NCI-H1417 treated with DMSO at 0.1 percent for 48 hours (cell line): ENCODE measurements around the gene R3HDM4.

ENCODE experiments used
- DNase-seq: peaks from one replicate; lab custom pipeline; 2025; lab: John Stamatoyannopoulos, UW

R3HDM4 gene

GRCh38 chr19:873561-874041 lies 39.4 kb downstream of the R3HDM4 start:
- DNase-seq = no peak

GRCh38 chr19:873084-873483 lies 39.9 kb downstream of the R3HDM4 start:
- no peak for DNase-seq

GRCh38 chr19:872266-872951 lies 40.6 kb downstream of the R3HDM4 start:
- DNase-seq = no peak

DNA sequence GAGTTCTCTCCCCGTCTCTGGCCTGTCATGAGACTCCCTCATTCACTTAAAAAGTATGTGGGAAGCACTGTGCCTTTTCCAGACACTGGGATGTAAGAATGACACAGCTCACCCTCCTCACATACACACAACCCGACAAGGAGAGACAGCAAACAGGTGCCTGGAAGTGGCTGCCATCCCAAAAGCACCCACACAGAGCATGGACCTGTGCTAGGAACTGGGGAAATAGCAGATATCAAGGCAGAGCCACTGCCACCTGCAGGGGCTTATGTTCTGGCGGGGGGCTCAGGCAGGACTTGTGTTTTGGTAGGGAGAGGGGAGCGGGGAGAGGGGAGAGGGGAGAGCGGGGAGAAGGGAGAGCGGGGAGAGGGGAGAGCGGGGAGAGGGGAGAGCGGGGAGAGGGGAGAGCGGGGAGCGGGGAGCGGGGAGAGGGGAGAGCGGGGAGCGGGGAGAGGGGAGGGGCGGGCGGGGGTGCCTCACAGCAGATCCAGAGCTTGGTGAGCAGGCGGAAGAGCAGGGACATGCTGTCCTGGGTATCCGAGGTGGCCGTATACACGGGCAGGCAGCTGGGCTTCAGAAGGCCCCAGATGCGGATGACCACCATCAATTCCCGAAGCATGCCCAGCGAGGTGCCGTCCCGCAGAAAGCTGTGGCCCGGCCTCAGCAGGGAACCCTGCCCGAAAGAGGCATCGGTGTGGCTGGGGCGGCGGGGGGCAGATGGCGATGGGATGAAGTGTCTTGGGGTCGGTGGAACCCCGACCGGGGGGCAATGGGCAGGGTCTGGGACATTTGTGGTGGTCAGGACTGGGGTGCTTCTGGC lies 41.4 kb downstream of the R3HDM4 start:
- no peak for DNase-seq

DNA sequence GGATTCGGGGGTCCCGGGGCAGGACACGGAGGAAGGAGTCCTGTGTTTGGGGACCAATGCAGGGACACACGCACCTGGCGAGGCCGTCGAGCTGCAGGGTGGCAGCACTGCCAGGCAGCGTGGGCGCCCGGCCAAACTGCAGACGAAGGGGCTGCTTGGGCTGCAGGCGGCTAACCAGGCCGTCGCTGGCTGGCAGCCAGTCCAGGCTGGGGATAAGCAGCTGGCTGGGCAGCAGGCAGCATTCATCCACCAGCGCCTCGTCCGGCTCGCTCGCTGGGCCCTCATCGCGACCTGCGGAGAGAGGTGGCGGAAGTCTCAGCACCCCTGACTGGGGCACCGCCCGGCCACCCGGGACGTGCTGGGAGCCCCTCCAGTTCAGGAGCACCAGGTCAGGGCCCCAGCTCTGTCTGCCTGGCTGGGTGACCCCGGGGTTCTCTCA lies 42.0 kb downstream of the R3HDM4 start:
- no peak for DNase-seq

DNA sequence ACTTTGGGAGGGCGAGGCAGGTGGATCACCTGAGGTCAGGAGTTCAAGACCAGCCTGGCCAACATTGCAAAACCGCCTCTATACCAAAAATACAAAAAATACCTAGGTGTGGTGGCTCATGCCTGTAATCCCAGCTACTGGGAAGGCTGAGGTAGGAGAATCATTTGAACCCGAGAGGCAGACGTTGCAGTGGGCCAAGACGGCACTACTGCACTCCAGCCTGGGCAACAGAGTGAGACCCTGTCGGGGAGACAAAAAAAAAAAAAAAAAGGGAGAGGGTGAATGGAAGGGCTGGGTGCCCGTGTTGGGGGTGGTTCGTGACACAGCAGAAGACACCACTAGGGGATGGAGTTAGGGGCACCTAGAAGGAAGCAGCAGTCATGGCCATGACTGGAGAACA lies 42.7 kb downstream of the R3HDM4 start:
- DNase-seq = no peak

- no peak for DNase-seq
Observed at GRCh38 chr19:869245-870177, 43.5 kb downstream of the R3HDM4 start.

DNA sequence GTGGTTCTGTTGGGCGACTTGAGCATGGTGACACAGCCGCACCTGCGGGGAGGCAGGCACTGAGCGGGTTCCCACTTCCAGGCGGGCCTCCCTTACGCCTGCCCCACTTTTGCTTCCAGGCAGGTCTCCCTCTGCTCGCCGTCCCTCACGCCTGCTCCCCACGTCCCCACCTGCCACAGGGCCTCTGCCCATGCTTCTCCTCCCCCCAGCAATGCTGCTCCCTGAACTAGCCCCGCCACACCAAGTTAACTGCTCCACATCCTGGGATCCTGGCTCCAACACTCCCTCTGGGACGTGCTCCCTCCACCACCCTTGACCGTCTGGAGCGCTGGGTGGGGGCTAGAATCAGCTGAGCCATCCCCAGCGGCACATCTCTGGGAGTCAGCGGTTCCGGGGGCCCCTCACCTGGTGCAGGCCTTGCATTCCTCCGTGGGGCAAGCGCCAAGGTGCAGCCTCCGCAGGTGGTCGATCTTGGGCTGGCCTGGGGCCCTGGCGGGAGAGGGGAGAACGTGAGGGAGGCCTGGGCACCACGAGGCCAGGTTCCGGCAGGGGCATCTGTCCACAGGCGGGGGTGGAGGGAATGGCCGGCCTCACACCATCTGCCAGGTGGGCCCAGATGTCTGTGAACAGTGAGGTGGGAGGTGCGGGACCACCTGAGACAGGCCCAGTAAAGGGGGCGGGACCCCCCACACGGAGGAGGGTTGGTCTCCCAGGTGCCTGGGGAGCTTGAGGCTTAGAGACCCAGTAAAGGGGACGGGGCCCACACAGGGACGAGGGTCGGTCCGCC lies 44.4 kb downstream of the R3HDM4 start:
- no peak for DNase-seq

- no peak for DNase-seq
Observed at GRCh38 chr19:867855-868457, 45.1 kb downstream of the R3HDM4 start.

DNA sequence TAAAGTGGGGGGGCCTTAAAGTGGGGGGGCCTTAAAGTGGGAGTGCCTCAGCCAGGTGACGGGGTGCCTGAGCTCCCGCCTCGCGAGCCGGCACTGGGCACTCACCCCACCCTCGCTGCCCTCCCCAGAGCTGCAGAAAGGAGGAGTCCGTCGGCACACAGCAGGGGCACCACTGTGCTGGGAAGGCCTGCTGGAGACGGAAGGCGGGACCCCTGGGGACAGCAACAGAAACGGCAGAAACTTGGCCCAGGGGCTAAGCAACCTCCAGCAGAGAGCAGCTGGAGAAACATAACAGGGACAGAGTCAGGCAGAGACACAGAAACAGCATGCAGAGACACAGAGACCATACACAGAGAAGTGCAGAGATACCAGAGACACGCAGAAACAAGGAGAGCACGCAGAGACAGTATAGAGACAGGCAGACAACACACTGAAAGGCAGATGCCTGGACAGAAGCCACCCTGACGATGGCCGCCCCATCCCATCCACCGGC lies 45.7 kb downstream of the R3HDM4 start:
- DNase-seq = no peak

GRCh38 chr19:866769-867300 lies 46.2 kb downstream of the R3HDM4 start:
- no peak for DNase-seq

DNA sequence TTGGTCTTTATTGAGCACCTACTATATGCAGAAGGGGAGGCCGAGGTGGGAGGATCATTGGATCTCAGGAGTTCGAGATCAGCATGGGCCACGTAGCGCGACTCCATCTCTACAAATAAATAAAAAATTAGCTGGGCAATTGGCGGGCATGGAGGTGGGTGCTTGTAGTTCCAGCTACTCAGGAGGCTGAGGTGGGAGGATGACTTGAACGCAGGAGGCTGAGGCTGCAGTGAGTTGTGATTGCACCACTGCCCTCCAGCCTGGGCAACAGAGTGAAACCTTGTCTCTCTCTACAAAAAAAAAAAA lies 49.8 kb downstream of the R3HDM4 start:
- DNase-seq = no peak

DNA sequence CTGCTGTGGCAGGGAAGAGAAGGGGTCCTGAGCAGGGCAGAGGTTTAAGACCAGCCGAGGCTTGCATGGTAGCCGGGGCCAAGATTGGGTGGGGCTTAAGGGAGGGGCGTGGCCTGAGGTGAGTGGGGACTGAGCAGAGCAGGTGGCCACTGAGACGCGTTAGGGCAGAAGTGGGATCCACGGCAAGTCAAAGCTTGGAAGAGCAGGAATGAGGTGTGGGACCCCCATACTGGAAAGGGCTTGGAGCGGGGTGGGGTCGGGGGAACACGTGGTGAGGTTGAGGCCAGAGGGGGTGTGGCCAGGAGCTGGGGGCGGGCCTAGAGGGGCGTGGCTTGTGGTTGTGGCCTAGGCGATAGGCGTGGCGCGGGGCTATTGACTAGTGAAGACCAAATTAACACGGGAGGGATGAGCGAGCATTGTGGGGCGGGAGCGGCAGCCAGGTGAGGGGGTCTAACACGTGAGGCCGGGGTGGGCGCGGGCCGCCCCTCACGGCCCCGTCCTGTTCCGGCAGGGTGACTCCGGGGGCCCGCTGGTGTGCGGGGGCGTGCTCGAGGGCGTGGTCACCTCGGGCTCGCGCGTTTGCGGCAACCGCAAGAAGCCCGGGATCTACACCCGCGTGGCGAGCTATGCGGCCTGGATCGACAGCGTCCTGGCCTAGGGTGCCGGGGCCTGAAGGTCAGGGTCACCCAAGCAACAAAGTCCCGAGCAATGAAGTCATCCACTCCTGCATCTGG lies 50.3 kb downstream of the R3HDM4 start:
- DNase-seq = no peak

DNA sequence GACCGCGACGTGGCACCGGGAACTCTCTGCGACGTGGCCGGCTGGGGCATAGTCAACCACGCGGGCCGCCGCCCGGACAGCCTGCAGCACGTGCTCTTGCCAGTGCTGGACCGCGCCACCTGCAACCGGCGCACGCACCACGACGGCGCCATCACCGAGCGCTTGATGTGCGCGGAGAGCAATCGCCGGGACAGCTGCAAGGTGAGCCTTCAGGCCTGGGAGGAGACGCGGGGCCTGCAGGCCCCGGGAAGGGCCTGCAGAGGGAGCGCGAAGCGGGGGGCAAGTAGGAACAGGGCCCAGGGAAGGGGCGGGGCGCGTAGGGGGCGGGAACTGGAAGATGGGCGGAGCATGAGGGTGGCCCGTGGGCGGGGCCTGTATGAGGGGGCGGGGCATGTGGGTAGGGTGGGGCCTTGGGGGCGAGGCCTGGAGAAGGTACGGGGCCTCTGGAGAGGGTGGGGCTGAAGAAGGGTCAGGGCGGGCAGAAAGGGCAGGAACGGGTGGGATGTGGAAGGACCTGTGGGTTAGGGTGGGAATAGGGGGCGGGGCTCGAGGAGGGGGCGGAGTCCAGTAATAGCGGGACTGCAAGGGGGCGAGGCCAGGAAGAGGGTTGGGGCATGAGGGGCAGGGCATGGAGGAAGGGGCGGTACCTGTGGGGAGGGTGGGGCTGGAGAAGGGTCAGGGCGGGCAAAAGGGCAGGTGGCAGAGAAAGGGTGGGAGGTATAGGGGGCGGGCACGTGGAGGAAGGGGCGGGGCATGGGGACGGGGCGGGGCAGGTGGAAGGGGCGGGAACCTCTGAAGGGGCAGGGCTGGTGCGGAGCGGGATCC lies 51.1 kb downstream of the R3HDM4 start:
- DNase-seq = peak; percentile 17

DNA sequence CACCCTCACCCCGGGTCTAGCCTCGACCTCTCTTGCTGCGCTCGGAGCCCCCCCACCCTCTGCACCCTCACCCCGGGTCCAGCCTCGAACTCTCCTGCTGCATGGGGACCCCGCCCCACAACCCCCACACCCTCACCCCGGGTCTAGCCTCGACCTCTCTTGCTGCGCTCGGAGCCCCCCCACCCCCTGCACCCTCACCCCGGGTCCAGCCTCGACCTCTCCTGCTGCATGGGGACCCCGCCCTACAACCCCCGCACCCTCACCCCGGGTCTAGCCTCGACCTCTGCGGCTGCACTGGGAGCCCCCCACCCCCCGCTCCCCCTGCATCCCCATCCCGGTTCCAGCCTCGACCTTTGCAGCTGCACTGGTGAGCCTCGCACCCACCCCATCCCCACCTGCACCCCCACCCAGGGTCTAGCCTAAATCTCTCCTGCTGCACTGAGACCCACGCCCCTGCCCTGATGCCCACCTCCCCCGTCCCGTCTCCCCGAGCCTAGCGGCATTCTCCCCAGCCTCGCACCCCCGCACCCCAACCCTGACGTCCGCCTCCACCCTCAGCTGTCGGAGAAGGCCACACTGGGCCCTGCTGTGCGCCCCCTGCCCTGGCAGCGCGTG lies 51.8 kb downstream of the R3HDM4 start:
- DNase-seq = no peak

DNA sequence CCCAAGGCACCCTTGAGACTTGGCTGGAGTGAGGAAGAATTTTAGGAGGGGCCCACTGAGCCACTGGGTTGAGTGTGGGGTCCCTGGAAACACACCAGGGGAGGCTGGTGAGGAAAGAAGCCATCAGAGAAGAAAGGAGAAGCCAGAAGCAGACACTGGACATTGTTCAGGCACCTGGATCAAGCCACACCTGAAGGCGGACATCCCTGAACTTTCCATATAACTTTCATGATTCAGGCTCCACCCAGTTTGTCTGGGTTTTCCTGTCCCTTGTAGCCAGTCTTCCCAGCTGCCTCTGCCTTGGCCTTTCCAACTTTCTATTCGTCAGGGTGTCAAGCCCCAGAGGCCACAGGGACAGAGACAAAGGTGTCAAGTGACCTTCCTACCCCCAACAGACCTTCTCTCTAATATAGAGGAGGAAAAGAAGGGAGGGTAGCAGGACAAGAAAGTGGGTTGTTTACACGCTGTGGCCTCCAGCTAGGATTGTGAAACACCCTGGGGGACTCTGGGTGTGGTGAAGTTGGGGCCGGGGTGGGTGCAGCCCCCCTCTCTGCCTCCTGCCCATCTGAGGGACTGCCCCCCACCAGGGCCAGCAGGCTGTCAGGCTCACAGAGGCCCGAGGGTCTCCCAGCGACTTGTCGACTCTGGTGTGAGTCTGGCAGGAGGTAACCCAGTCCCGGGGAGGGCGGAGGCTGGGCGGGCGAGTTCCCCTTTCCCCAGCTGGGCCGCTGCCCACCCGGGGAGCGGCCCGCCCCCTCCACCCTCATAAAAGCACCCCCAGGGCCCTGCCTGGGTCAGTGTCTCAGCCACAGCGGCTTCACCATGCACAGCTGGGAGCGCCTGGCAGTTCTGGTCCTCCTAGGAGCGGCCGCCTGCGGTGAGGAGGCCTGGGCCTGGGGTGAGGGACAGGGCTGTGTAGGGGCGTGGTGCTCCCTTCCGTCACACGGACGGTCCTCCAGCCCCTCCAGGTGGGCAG lies 53.9 kb downstream of the R3HDM4 start, which contains the start of gene CFD:
Gene CFD, plus strand, starts transcription at position 797 of the 976 bp plus-strand sequence. Its CDS starts 26 bp downstream, at position 823.
- no peak for DNase-seq

- no peak for DNase-seq
Observed at GRCh38 chr19:858284-858683, 54.7 kb downstream of the R3HDM4 start.
